ENCODE results near the gene PODXL2. TPM values are rescaled to one million over a fixed set of nuclear protein-coding genes. Genes with fewer than 3 reads are reported as not detected.
"Not testable (repeated sequence)": the region's sequence is repeated elsewhere in the genome, so short reads cannot be mapped to it uniquely, and the experiment has no call there.

PODXL2 gene
- total RNA-seq, 2 donors from 2014 or later, result 12.1 to 19.0 TPM

DNA sequence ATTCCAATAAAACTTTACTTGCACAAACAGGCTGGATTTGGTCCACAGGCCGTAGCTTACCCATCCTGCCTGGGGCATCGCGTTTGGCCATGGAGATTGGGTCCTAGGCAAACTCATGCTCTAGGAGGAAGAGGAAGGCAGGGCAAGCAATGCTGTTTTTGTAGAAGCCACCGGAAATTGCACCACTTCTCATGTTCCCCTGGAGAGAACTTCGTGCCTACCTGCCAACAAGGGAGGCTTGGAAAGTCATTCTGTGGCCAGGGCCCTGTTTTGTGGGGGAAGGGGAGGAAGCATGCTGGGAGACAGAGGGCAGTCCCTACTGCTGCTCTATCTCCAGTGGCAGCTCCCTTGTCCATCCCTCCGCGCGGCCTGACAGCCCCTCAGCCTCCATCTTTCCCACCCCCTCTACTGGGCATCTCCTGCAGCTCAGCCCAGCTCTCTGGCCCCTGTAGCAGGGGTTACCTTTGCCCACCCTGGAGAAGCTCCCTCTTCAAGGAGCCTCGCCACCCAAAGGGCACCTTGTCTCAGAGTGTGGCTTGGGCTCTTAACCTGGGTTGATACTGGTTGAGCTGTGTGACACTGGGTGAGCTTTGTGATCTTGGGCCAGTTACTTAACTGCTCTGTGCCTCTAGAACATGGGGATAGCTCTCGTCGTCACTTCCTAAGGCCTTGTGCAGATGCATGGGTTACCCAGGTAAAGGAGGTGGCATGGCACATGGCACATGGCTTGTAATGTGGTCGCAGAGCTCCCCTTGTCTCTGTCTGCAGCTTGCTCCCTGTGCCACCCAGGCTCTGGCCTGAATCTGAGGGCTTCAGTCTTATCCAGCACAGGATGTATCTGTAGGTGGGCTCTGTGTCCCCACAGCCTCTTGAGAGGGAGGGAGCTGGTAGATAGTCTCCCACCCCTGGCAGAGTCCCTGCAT, 49.9 kb downstream of the PODXL2 start:
- TF ChIP-seq, protein P1, sequence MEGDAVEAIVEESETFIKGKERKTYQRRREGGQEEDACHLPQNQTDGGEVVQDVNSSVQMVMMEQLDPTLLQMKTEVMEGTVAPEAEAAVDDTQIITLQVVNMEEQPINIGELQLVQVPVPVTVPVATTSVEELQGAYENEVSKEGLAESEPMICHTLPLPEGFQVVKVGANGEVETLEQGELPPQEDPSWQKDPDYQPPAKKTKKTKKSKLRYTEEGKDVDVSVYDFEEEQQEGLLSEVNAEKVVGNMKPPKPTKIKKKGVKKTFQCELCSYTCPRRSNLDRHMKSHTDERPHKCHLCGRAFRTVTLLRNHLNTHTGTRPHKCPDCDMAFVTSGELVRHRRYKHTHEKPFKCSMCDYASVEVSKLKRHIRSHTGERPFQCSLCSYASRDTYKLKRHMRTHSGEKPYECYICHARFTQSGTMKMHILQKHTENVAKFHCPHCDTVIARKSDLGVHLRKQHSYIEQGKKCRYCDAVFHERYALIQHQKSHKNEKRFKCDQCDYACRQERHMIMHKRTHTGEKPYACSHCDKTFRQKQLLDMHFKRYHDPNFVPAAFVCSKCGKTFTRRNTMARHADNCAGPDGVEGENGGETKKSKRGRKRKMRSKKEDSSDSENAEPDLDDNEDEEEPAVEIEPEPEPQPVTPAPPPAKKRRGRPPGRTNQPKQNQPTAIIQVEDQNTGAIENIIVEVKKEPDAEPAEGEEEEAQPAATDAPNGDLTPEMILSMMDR (IDR thresholded peaks at IDR 0.05), result no peak
- intact Hi-C loops (cut with DNase I), result no loop called here
- Histone ChIP-seq H3K4me3 (no peak overlapping the region), H3K9me3 (no peaks in the 10 kb centered on the region), H3K4me1 (no peaks in the 10 kb centered on the region), H3K27ac (no peak overlapping the region), H3K27me3 (no peaks in the 10 kb centered on the region), H3K9ac (ENCODE audit: low read depth in 2 of 2, low read length in 2 of 2) (no peak overlapping the region), H3K36me3 (no peaks in the 10 kb centered on the region)
- no peak for DNase-seq

DNA sequence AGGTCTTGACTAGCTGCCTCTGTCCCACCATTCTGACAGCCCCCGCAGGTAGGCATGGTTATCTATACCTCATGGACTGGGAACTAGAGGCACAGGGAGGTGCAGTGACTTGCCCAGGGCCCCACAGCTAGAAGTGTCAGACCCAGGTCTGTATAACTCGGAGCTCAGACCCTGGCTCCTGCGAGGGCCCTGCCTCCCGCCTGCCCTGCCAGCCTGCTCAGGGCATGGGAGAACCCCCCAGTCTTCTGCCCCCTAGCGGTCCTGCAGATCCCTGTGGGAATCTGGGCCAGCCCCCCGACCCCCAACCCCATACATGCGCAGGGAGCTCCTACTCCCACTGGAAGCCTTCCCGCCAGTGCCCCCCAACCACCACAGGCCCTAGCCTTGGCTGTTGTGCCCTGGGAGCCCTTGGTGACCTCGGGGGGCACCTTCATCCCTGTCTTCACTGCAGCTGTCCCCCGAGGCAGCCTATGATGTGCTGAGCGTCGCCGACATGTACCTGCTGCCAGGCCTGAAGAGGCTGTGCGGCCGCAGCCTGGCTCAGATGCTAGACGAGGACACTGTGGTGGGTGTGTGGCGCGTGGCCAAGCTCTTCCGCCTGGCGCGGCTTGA, 50.7 kb downstream of the PODXL2 start:
- Histone ChIP-seq H3K4me1 (no peaks in the 10 kb centered on the region), H3K27ac (no peak overlapping the region), H3K27me3 (no peaks in the 10 kb centered on the region), H3K36me3 (no peaks in the 10 kb centered on the region), H3K9ac (ENCODE audit: low read depth in 2 of 2, low read length in 2 of 2) (no peak overlapping the region), H3K9me3 (no peaks in the 10 kb centered on the region), H3K4me3 (no peak overlapping the region)
- intact Hi-C loops (cut with DNase I), result no loop called here
- TF ChIP-seq, protein P1 (IDR thresholded peaks at IDR 0.05), result no peak
- no peak for DNase-seq

DNA sequence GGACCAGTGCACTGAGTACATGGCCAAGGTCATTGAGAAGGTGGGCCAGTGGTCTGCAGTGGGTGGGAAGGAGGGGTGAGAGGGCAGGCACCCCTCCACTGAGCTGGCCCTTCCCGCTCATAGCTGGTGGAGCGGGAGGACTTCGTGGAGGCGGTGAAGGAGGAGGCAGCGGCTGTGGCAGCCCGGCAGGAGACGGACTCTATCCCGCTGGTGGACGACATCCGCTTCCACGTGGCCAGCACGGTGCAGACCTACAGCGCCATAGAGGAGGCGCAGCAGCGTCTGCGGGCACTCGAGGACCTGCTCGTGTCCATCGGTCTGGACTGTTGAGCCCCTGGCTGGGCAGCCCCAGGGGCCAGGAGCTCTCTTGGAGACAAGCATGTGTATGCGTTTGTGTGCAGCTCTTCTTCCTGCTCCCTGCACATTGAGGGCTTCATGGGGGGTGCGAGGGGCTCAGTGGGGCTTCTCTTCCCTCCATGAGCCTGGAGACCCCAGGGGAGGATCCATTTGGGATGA, 51.2 kb downstream of the PODXL2 start:
- DNase-seq, result no peak
- no peaks in the 10 kb centered on the region for H3K36me3 ChIP-seq
- TF ChIP-seq, protein P1 (IDR thresholded peaks at IDR 0.05), result no peak
- H3K4me3 ChIP-seq, result no peak overlapping the region
- H3K9ac ChIP-seq (ENCODE audit: low read depth in 2 of 2, low read length in 2 of 2), result no peak overlapping the region
- H3K9me3 ChIP-seq, result no peaks in the 10 kb centered on the region
- H3K27me3 ChIP-seq, result no peaks in the 10 kb centered on the region
- no peaks in the 10 kb centered on the region for H3K4me1 ChIP-seq
- no peak overlapping the region for H3K27ac ChIP-seq
- intact Hi-C loops (cut with DNase I), result no loop called here

DNA sequence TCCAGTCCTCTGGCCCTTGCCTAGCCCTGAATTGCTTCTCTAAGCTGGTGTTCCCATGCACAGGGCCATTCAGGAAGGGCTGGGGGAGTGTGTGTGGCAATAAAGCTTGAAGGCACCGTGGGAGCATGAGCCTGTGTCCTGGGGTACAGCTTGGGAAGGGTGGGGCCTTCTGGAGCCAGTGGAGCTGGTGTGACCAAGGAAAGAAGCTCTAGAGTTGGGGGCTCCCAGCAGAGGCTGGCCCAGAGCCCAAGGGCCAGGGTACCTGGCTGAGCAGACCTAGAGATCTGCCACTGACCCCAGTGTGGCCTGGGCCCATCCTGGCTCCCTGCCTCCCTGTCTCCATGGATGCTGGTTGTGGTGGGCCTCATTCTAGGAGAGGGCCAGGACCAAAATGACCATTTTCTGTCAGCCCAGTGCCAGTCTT, 51.8 kb downstream of the PODXL2 start:
- Histone ChIP-seq H3K27ac (no peak overlapping the region), H3K4me3 (no peak overlapping the region), H3K9me3 (no peaks in the 10 kb centered on the region), H3K9ac (ENCODE audit: low read depth in 2 of 2, low read length in 2 of 2) (no peak overlapping the region), H3K36me3 (no peaks in the 10 kb centered on the region), H3K4me1 (no peaks in the 10 kb centered on the region), H3K27me3 (no peaks in the 10 kb centered on the region)
- DNase-seq, result no peak
- intact Hi-C loops (cut with DNase I), result no loop called here
- TF ChIP-seq, protein P1 (IDR thresholded peaks at IDR 0.05), result no peak

DNA sequence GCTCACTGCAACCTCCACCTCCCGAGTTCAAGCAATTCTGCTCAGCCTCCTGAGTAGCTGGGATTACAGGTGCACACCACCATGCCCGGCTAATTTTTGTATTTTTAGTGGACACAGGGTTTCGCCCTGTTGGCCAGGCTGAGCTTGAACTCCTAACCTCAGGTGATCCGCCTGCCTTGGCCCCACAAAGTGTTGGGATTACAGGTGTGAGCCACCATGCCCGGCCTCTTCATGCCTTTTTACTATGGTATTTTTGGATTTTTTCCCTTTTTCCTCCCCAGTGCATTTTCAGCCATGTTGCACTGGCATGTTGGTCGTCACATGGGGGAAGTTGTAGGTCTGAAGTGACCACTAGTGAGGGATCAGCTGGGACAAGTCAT, 53.2 kb downstream of the PODXL2 start:
- H3K9ac ChIP-seq (ENCODE audit: low read depth in 2 of 2, low read length in 2 of 2); H3K9me3 ChIP-seq; H3K27ac ChIP-seq; H3K4me3 ChIP-seq; DNase-seq; intact Hi-C loops (cut with DNase I); H3K27me3 ChIP-seq; H3K36me3 ChIP-seq; H3K4me1 ChIP-seq: not testable (repeated sequence)

DNA sequence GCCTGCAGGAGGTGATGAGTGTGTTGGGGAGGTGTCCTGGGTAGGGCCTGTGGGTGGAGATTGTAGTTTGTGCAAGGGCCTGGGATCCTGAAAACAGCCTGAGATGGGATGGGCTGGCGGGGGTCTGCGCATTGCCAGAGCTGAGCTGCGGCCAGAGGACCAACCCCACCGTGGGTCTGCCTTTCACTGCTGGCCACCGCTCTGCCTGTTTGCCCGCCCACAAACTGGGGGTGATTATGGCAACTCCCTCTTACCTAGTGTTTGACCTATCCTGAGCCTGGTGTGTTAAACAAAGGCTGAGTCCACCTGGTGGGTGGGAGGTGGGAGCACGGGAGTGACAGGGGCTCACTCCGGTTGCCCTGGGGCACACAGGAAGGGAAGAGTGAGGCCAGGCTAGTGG, 53.6 kb downstream of the PODXL2 start:
- Histone ChIP-seq H3K27me3 (no peaks in the 10 kb centered on the region), H3K36me3 (no peaks in the 10 kb centered on the region), H3K27ac (no peak overlapping the region), H3K9me3 (no peaks in the 10 kb centered on the region), H3K9ac (ENCODE audit: low read depth in 2 of 2, low read length in 2 of 2) (no peak overlapping the region), H3K4me1 (no peaks in the 10 kb centered on the region), H3K4me3 (no peak overlapping the region)
- intact Hi-C loops (cut with DNase I), result no loop called here
- DNase-seq, result no peak
- TF ChIP-seq, protein P1 (IDR thresholded peaks at IDR 0.05), result no peak
